AG04450 (cell line): ENCODE data around the gene SYT13. TPM values are rescaled to one million over a fixed set of nuclear protein-coding genes. Genes with fewer than 3 reads are reported as not detected.
"Not testable (repeated sequence)": the region's sequence is repeated elsewhere in the genome, so short reads cannot be mapped to it uniquely, and the experiment has no call there.

Experiments used
- CTCF ChIA-PET: fragments of 300-600, 350-600 bp; formaldehyde crosslinking; extraction: SDS; loops from one replicate; lab custom pipeline; 2022; ENCODE audit warnings: antibody characterized with exemption, inconsistent platforms; lab: Charles Lee
- POLR2A ChIA-PET: fragments of 350-600 bp; formaldehyde crosslinking; extraction: SDS; loops from one replicate; lab custom pipeline; 2021; ENCODE audit warnings: antibody characterized with exemption, inconsistent platforms; lab: Yijun Ruan, JAX
- DNase-seq: peaks from one replicate; pipeline ENCODE4 v3.0.0-alpha.2; 2011; ENCODE audit warnings: low read depth, low spot score
- H3K27ac ChIP-seq: one replicate; pipeline ENCODE4 v1.5.1; 2012; ENCODE audit warnings: low read depth, low read length, control low read depth
- H3K27me3 ChIP-seq: one replicate; pipeline ENCODE4 v1.6.0; 2012; ENCODE audit warnings: low read length; ENCODE audit not compliant: control insufficient read depth, insufficient read depth
- H3K4me3 ChIP-seq: 2 replicates; pipeline ENCODE4 v1.5.1; 2011; ENCODE audit warnings: mild to moderate bottlenecking, low read depth, low read length, control low read depth
- H3K9me3 ChIP-seq: 2 replicates; pipeline ENCODE4 v1.5.1; 2012; ENCODE audit warnings: low read length; ENCODE audit not compliant: control insufficient read depth, insufficient read depth
- polyA plus RNA-seq: library from polyadenylated mRNA; depleted of rRNA; stranded (reverse); fragments of >200 nt; gene quantifications from 2 replicates; pipeline ENCODE4 v1.2.3, GENCODE V29; 2011
- TF ChIP-seq, protein P1 (sequence below): IDR thresholded peaks from 2 replicates; pipeline ENCODE4 v1.5.1; 2011; ENCODE audit warnings: low read depth, low read length, control low read depth, inconsistent platforms

The SYT13 gene
- polyA plus RNA-seq, 1 experiment, result not detected

DNA sequence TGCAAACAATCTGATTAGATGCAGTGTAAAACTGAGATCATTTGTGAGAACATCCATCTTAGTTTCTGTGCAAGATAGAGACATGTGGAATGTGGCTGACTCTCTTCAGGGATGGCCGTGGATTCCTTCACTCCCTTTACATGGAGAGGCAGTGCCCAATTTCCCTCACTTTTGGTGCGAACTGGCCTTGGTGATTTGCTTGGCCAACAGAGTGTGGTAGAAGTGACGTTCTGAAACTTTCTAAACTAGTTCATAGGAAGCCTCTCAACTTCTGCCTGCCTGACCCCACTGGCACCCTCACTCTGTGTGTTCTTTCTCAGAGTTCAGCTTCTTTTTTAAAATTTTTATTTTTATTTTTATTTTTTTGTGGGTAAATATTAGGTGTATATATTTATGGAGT is 9.9 kb upstream of the SYT13 start:
- H3K4me3 ChIP-seq, result no peak overlapping the region
- TF ChIP-seq, protein P1, sequence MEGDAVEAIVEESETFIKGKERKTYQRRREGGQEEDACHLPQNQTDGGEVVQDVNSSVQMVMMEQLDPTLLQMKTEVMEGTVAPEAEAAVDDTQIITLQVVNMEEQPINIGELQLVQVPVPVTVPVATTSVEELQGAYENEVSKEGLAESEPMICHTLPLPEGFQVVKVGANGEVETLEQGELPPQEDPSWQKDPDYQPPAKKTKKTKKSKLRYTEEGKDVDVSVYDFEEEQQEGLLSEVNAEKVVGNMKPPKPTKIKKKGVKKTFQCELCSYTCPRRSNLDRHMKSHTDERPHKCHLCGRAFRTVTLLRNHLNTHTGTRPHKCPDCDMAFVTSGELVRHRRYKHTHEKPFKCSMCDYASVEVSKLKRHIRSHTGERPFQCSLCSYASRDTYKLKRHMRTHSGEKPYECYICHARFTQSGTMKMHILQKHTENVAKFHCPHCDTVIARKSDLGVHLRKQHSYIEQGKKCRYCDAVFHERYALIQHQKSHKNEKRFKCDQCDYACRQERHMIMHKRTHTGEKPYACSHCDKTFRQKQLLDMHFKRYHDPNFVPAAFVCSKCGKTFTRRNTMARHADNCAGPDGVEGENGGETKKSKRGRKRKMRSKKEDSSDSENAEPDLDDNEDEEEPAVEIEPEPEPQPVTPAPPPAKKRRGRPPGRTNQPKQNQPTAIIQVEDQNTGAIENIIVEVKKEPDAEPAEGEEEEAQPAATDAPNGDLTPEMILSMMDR, result no peak
- CTCF ChIA-PET, result interaction anchor here (2.8 kb wide), 1 partner anchor 186 kb away, joined by 34 read pairs; no protein-coding TSS in a partner anchor
- POLR2A ChIA-PET, result no interaction called here
- DNase-seq, result no peak
- no peak overlapping the region for H3K27ac ChIP-seq
- no peaks in the 10 kb centered on the region for H3K9me3 ChIP-seq
- peaks cover 11% of the 10 kb centered on the region for H3K27me3 ChIP-seq

DNA sequence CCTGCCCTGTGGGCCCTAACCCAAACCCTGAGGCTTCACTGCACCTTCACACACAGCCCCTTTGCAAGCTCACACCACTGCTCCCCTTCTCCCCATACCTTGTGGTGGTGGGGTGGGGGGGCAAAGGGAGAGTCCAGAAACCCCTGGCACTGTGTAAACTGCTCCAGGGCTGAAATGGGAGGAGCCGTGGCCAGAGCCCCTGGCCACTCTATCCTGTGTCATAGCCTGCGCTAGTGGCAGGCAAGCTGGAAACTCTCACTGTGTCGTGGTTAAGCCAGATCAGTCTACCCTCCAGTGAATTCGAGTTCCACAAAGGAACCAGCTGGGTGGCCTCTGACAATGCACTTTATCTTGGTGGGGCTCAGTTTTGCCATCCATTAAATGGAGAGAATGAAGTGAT is 8.4 kb upstream of the SYT13 start:
- Histone ChIP-seq H3K4me3 (no peak overlapping the region), H3K27me3 (peaks cover 21% of the 10 kb centered on the region), H3K9me3 (no peaks in the 10 kb centered on the region), H3K27ac (no peak overlapping the region)
- DNase-seq, result no peak
- CTCF ChIA-PET, result interaction anchor here (1.1 to 2.8 kb wide), 4 partner anchors 62 to 189 kb away, joined by 3 to 34 read pairs (median 4); no protein-coding TSS in a partner anchor
- POLR2A ChIA-PET, result no interaction called here
- TF ChIP-seq, protein P1, result no peak

DNA sequence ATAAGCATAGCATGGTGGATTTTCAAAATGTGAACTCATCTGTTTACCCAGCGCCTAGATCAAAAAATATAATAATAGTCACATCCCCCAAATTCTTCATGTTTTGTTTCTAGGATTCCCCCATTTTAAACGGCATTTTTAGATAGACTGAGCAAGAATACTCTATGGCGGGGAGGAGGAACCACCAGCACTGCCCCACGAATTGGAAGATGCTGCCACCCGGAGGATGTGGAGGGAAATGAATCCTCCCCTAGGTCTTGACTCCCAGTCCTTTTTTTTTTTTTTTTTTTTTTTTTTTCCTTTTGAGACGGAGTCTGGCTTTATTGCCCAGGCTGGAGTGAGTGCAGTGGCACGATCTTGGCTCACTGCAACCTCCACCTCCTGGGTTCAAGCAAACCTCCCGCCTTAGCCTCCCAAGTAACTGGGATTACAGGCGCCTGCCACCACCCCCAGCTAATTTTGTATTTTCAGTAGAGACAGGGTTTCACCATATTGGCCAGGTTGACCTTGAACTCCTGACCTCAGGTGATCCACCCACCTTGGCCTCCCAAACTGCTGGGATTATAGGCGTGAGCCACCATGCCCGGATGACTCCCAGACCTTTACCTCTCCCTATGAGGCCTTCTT is 7.5 kb upstream of the SYT13 start:
- CTCF ChIA-PET, result interaction anchor here (1.1 to 2.8 kb wide), 4 partner anchors 61 to 188 kb away, joined by 3 to 34 read pairs (median 4); no protein-coding TSS in a partner anchor
- H3K27ac ChIP-seq, H3K9me3 ChIP-seq, POLR2A ChIA-PET, H3K4me3 ChIP-seq: not testable (repeated sequence)
- H3K27me3 ChIP-seq, result peaks cover 18% of the 10 kb centered on the region
- peak; percentile 54 for DNase-seq
- TF ChIP-seq, protein P1, result peak; percentile 75

GRCh38 chr11:45290586-45290985 is 4.4 kb upstream of the SYT13 start:
- POLR2A ChIA-PET, result no interaction called here
- no peak overlapping the region for H3K4me3 ChIP-seq
- peaks cover 5% of the 10 kb centered on the region; the same call in 1 of the 2 replicates for H3K9me3 ChIP-seq
- H3K27ac ChIP-seq, result no peak overlapping the region
- TF ChIP-seq, protein P1, result no peak
- CTCF ChIA-PET, result interaction anchor here (9.7 kb wide), 1 partner anchor 181 kb away, joined by 113 read pairs; no protein-coding TSS in a partner anchor
- H3K27me3 ChIP-seq, result peaks cover 39% of the 10 kb centered on the region
- no peak for DNase-seq

DNA sequence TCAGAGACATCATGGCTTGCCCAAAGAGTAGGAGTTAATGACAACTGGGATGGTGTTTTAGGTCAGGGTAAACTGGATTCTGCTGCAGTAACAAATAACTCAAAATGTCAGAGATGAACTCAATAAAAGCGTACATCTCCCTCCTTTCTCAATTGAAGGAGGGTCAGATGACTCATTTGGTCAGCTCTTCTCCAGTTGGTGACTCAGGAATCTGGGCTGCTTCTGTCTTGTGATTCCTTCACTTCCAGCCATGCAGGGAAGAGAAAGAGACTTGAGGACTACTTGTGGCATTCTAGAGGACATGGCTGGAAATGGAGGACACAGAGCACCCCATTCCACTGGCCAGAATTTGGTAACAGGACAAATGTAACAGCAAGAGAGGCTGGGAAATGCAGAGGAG is 3.2 kb upstream of the SYT13 start:
- Histone ChIP-seq H3K4me3 (no peak overlapping the region), H3K27ac (no peak overlapping the region), H3K9me3 (peaks cover 5% of the 10 kb centered on the region; the same call in 1 of the 2 replicates), H3K27me3 (peaks cover 47% of the 10 kb centered on the region)
- TF ChIP-seq, protein P1, result no peak
- DNase-seq, result peak; percentile 11
- POLR2A ChIA-PET, result no interaction called here
- CTCF ChIA-PET, result interaction anchor here (9.7 kb wide), 1 partner anchor 179 kb away, joined by 113 read pairs; no protein-coding TSS in a partner anchor
